B cell (primary cell): Measurements from ENCODE around the gene CFAP65. TPM values are rescaled to one million over a fixed set of nuclear protein-coding genes. Genes with fewer than 3 reads are reported as not detected.

Experiments used
- ATAC-seq: fragments of 200-7000 bp; cut with Tn5 transposase; one replicate; pipeline ENCODE4 v1.10.0; 2021; ENCODE audit warnings: low read depth, mild to moderate bottlenecking, moderate number of reproducible peaks, moderate library complexity
- CTCF ChIA-PET: fragments of 350-600 bp; sonication (Branson Sonifier 250); formaldehyde crosslinking; loops from one replicate; lab custom pipeline; 2021; ENCODE audit warnings: antibody characterized with exemption, inconsistent platforms; lab: Charles Lee
- POLR2A ChIA-PET: fragments of 350-600 bp; sonication (Branson Sonifier 250); formaldehyde crosslinking; loops from one replicate; lab custom pipeline; 2021; ENCODE audit warnings: antibody characterized with exemption; lab: Charles Lee
- DNase-seq: peaks from one replicate; pipeline ENCODE4 v3.0.0; 2013
- H2AFZ ChIP-seq: 2 replicates; pipeline ENCODE4 v1.6.1; 2012; ENCODE audit warnings: mild to moderate bottlenecking, low read depth, low read length; ENCODE audit not compliant: insufficient read depth, poor library complexity, severe bottlenecking
- H3K27ac ChIP-seq, 2 donors: 1 replicate in 1 of 2; 2 replicates in 1 of 2; pipeline ENCODE4 v1.5.1; 2012 to 2013; ENCODE audit warnings: low read length in 2 of 2, mild to moderate bottlenecking in 2 of 2, moderate library complexity in 1 of 2
- H3K27me3 ChIP-seq, 4 experiments: fragments of 200-600 bp in 1 of 4; sonication (generic) in 1 of 4; replicated peaks in 1 of 4; 1 replicate in 2 of 4; 2 replicates in 2 of 4; pipeline versions ENCODE4 v1.6.1 to v1.7.0; 2013 to 2016; ENCODE audit warnings: low read length in 3 of 4, mild to moderate bottlenecking in 2 of 4, mixed read lengths in 1 of 4, moderate library complexity in 1 of 4; ENCODE audit not compliant: insufficient read depth in 4 of 4, control insufficient read depth in 3 of 4; ENCODE audit errors: control extremely low read depth in 1 of 4
- H3K36me3 ChIP-seq, 2 experiments: replicated peaks in 1 of 2; 1 replicate in 1 of 2; 2 replicates in 1 of 2; pipeline versions ENCODE4 v1.6.1 to v1.7.1; 2013; ENCODE audit warnings: low read length in 1 of 2; ENCODE audit not compliant: insufficient read depth in 2 of 2, control insufficient read depth in 1 of 2; ENCODE audit errors: control extremely low read depth in 1 of 2, extremely low read depth in 1 of 2
- H3K4me1 ChIP-seq, 2 donors: fragments of 200-600 bp in 1 of 2; sonication (generic) in 1 of 2; 1 replicate in 1 of 2; 2 replicates in 1 of 2; pipeline versions ENCODE4 v1.5.1 to v1.6.1; 2013 to 2017; ENCODE audit warnings: low read length in 2 of 2; ENCODE audit not compliant: control insufficient read depth in 2 of 2, insufficient read depth in 2 of 2
- H3K4me2 ChIP-seq: replicated peaks from 2 replicates; pipeline ENCODE3; 2012; ENCODE audit warnings: mild to moderate bottlenecking, low read depth, low read length; ENCODE audit not compliant: poor library complexity, severe bottlenecking
- H3K4me3 ChIP-seq, 5 experiments: fragments of 200-600 bp in 1 of 5; sonication (generic) in 1 of 5; 1 replicate in 3 of 5; 2 replicates in 2 of 5; pipeline versions ENCODE4 v1.5.1 to v1.7.0; 2011 to 2016; ENCODE audit warnings: low read length in 4 of 5, mild to moderate bottlenecking in 4 of 5, low read depth in 2 of 5, control low read depth in 1 of 5, moderate library complexity in 1 of 5; ENCODE audit not compliant: insufficient read depth in 1 of 5; ENCODE audit errors: control extremely low read depth in 1 of 5, extremely low read depth in 1 of 5
- H3K79me2 ChIP-seq: fragments of 200-600 bp; sonication (generic); one replicate; pipeline ENCODE4 v1.6.0; 2016; ENCODE audit warnings: low read length; ENCODE audit not compliant: control insufficient read depth, insufficient read depth
- H3K9ac ChIP-seq: fragments of 200-600 bp; sonication (generic); 2 replicates; pipeline ENCODE4 v1.6.1; 2017; ENCODE audit warnings: mild to moderate bottlenecking, low read length, moderate library complexity
- H3K9me3 ChIP-seq, 3 donors: one replicate each; pipeline versions ENCODE4 v1.6.1 to v1.7.1; 2013; ENCODE audit warnings: low read length in 2 of 3; ENCODE audit not compliant: control insufficient read depth in 2 of 3, insufficient read depth in 1 of 3; ENCODE audit errors: control extremely low read depth in 1 of 3
- H4K20me1 ChIP-seq: 2 replicates; pipeline ENCODE4 v1.6.0; 2012; ENCODE audit warnings: mild to moderate bottlenecking, low read length; ENCODE audit not compliant: insufficient read depth, control insufficient read depth, poor library complexity, severe bottlenecking
- H3K27ac Mint-ChIP-seq: one replicate; pipeline ENCODE4 v1.8.0; 2021; ENCODE audit warnings: mixed read lengths
- H3K27me3 Mint-ChIP-seq: one replicate; pipeline ENCODE4 v1.8.0; 2021; ENCODE audit warnings: mixed read lengths
- H3K4me1 Mint-ChIP-seq: one replicate; pipeline ENCODE4 v1.8.0; 2021; ENCODE audit warnings: mixed read lengths
- H3K4me3 Mint-ChIP-seq: one replicate; pipeline ENCODE4 v1.8.0; 2021; ENCODE audit warnings: mixed read lengths
- H3K9me3 Mint-ChIP-seq: one replicate; pipeline ENCODE4 v1.8.0; 2022; ENCODE audit warnings: mixed read lengths; ENCODE audit not compliant: insufficient read depth
- CTCF ChIP-seq: fragments of 200-600 bp; IDR thresholded peaks from one replicate; pipeline ENCODE4 v1.8.0; 2022; ENCODE audit warnings: antibody characterized with exemption, mild to moderate bottlenecking
- EZH2 ChIP-seq: IDR thresholded peaks from 2 replicates; pipeline ENCODE4 v1.6.1; 2012; ENCODE audit warnings: borderline replicate concordance, low read depth, mild to moderate bottlenecking, moderate library complexity, low read length; ENCODE audit not compliant: insufficient read depth, poor library complexity, severe bottlenecking
- WGBS: methylation state at CpG from one replicate; pipeline ENCODE4 v1.1.5; 2013; ENCODE audit warnings: missing lambda C conversion rate; ENCODE audit not compliant: insufficient coverage; 5-methylcytosine and 5-hydroxymethylcytosine counted together
- intact Hi-C: fragments of 100-400 bp; cut with micrococcal nuclease; formaldehyde crosslinking; loops from one replicate; pipeline ENCODE4 v1.10.0; 2022
- polyA plus RNA-seq: library from polyadenylated mRNA; depleted of rRNA; stranded (reverse); fragments of >200 nt; gene quantifications from 2 replicates; pipeline ENCODE4 v1.2.3, GENCODE V29; 2012
- total RNA-seq, 2 donors: library from RNA; stranded (reverse); fragments of 120-200 nt in 1 of 2; gene quantifications; 1 replicate in 1 of 2; 2 replicates in 1 of 2; pipeline versions ENCODE4 v1.2.3 to v1.2.4, GENCODE V29; 2013 to 2022

Gene CFAP65
- total and polyA plus RNA-seq, 2 donors (not counting 1 experiment from before 2014, with no cell fraction given), result not detected

GRCh38 chr2:218995972-218996711 is 45.2 kb downstream of the CFAP65 start:
- Histone ChIP-seq H3K4me3 (peak overlapping the region in 1 of 5 experiments; percentile 24), H3K79me2 (no peaks in the 10 kb centered on the region), H3K4me1 (peaks cover 29 to 46% of the 10 kb centered on the region in 2 donors), H2AFZ (peak overlapping the region; percentile 54), H3K27ac (no peak overlapping the region), H3K27me3 (peaks cover 0 to 91% (median 57%) of the 10 kb centered on the region in 4 experiments), H4K20me1 (no peaks in the 10 kb centered on the region), H3K4me2 (peak overlapping the region; percentile 74), H3K9ac (peak overlapping the region; percentile 32), H3K36me3 (no peaks in the 10 kb centered on the region), H3K9me3 (peaks cover 0 to 31% (median 0%) of the 10 kb centered on the region in 3 donors)
- peak; percentile 80 for ATAC-seq
- intact Hi-C loops, result loop anchor here (10.0 kb wide), 1 partner anchor 59 kb away; no protein-coding TSS in a partner anchor
- Mint-ChIP-seq H3K27ac (no peak overlapping the region), H3K4me1 (peaks cover 21% of the 10 kb centered on the region), H3K4me3 (peak overlapping the region; percentile 26), H3K27me3 (peaks cover 60% of the 10 kb centered on the region), H3K9me3 (no peaks in the 10 kb centered on the region)
- DNase-seq, result peak; percentile 81
- peak; percentile 79 for TF ChIP-seq CTCF
- TF ChIP-seq EZH2, result no peak
- CTCF ChIA-PET, result interaction anchor here (0.5 to 3.3 kb wide), 11 partner anchors 8 to 163 kb away, joined by 3 to 17 read pairs (median 4); no protein-coding TSS in a partner anchor
- POLR2A ChIA-PET, result interaction anchor here (0.6 kb wide), 1 partner anchor 504 kb away, joined by 6 read pairs; no protein-coding TSS in a partner anchor
- WGBS, result 7% methylated on average over 31 of the region's 43 CpGs

GRCh38 chr2:218995561-218995960 is 45.8 kb downstream of the CFAP65 start:
- Histone ChIP-seq H3K9ac (no peak overlapping the region), H3K27me3 (peaks cover 0 to 91% (median 60%) of the 10 kb centered on the region in 4 experiments), H3K27ac (no peak overlapping the region), H3K4me1 (peaks cover 27 to 40% of the 10 kb centered on the region in 2 donors), H4K20me1 (no peaks in the 10 kb centered on the region), H3K36me3 (no peaks in the 10 kb centered on the region), H3K9me3 (peaks cover 0 to 28% (median 0%) of the 10 kb centered on the region in 3 donors), H3K4me2 (peak overlapping the region; percentile 74), H3K79me2 (no peaks in the 10 kb centered on the region), H3K4me3 (no peak overlapping the region), H2AFZ (no peak overlapping the region)
- DNase-seq, result no peak
- TF ChIP-seq EZH2 (no peak), CTCF (no peak)
- ATAC-seq, result no peak
- Mint-ChIP-seq H3K27me3 (peaks cover 63% of the 10 kb centered on the region), H3K4me3 (no peak overlapping the region), H3K4me1 (peaks cover 15% of the 10 kb centered on the region), H3K9me3 (no peaks in the 10 kb centered on the region), H3K27ac (no peak overlapping the region)
- intact Hi-C loops, result loop anchor here (10.0 kb wide), 1 partner anchor 59 kb away; no protein-coding TSS in a partner anchor
- whole genome bisulfite sequencing, result 27% methylated on average over 7 of the region's 8 CpGs
- CTCF ChIA-PET, result interaction anchor here (0.7 to 3.3 kb wide), 15 partner anchors 9 to 164 kb away, joined by 3 to 17 read pairs (median 4); partner anchors contain the start of gene CDK5R2
- POLR2A ChIA-PET, result no interaction called here
